Measurements from ENCODE around the gene CD6.

The CD6 gene

GRCh38 chr11:61021661-61022212 lies 50.3 kb downstream of the CD6 start:
- no peak for DNase-seq (ENCODE audit: insufficient read length, low spot score)
- TF ChIP-seq PAX5 (IDR thresholded peaks at IDR 0.05; ENCODE audit: insufficient read depth, low read length, severe bottlenecking) (no peak), POLR2A (IDR thresholded peaks at IDR 0.05; ENCODE audit: low read depth, low read length) (no peak), POU2F2 (IDR thresholded peaks at IDR 0.05; ENCODE audit: low read depth, low read length) (no peak), TAF1 (IDR thresholded peaks at IDR 0.05; ENCODE audit: low read depth, low read length) (no peak), POLR2AphosphoS5 (IDR thresholded peaks at IDR 0.05; ENCODE audit: low read depth, low read length) (no peak), SPI1 (IDR thresholded peaks at IDR 0.05; ENCODE audit: low read depth, low read length) (no peak)
- FAIRE-seq: no peak

GRCh38 chr11:61022311-61023085 lies 51.0 kb downstream of the CD6 start:
- no peak for TF ChIP-seq POU2F2 (IDR thresholded peaks at IDR 0.05; ENCODE audit: low read depth, low read length)
- TF ChIP-seq SPI1 (IDR thresholded peaks at IDR 0.05; ENCODE audit: low read depth, low read length): no peak
- TF ChIP-seq PAX5 (IDR thresholded peaks at IDR 0.05; ENCODE audit: insufficient read depth, low read length, severe bottlenecking): no peak
- no peak for TF ChIP-seq TAF1 (IDR thresholded peaks at IDR 0.05; ENCODE audit: low read depth, low read length)
- no peak for TF ChIP-seq POLR2AphosphoS5 (IDR thresholded peaks at IDR 0.05; ENCODE audit: low read depth, low read length)
- no peak for TF ChIP-seq POLR2A (IDR thresholded peaks at IDR 0.05; ENCODE audit: low read depth, low read length)
- FAIRE-seq (peak; percentile 87), DNase-seq (ENCODE audit: insufficient read length, low spot score) (no peak)

DNA sequence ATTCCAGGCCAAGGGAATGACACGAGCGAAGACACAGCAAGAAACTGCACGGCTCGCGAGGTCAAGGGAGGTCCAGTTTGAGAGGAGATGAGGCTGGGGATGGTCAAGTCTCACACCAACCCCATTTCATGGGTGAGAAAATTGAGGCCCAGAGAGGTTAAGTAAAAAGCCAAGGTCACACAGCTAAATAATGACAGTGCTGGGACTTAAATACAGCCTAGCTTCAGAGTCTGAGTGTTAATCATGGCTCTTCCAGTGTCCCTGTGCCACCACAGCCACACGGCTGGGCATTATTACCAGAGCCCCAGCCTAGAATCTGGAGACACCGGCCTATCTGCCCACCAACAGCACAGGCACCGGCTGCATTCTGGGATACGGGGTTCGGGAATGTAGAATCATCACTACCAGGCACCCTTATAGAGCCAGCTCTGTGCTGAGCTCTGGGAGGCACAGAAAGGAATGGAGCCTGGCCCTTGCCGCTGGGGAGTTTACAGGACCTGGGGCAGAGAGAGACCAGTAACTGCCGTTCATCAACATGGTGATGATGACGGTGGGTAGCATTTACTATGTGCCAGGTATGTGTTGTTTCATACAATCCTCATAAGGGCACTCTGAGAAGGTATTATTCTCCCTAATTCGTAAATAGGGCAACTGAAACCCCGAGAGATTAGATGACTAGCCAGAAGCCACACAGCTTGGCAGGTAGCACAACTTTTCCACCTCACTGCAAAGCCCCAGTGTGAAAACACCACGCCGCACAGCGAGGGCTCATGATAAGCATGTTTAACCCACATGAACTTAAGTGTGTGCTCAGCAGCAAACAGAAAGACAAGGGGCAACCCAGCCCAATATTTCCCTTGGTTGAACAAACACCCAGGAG lies 51.8 kb downstream of the CD6 start:
- FAIRE-seq (peak; percentile 77), DNase-seq (ENCODE audit: insufficient read length, low spot score) (no peak)
- no peak for TF ChIP-seq TAF1 (IDR thresholded peaks at IDR 0.05; ENCODE audit: low read depth, low read length)
- TF ChIP-seq SPI1 (IDR thresholded peaks at IDR 0.05; ENCODE audit: low read depth, low read length): no peak
- no peak for TF ChIP-seq POLR2AphosphoS5 (IDR thresholded peaks at IDR 0.05; ENCODE audit: low read depth, low read length)
- no peak for TF ChIP-seq POLR2A (IDR thresholded peaks at IDR 0.05; ENCODE audit: low read depth, low read length)
- no peak for TF ChIP-seq PAX5 (IDR thresholded peaks at IDR 0.05; ENCODE audit: insufficient read depth, low read length, severe bottlenecking)
- TF ChIP-seq POU2F2 (IDR thresholded peaks at IDR 0.05; ENCODE audit: low read depth, low read length): no peak

- no peak for TF ChIP-seq PAX5 (IDR thresholded peaks at IDR 0.05; ENCODE audit: insufficient read depth, low read length, severe bottlenecking)
- FAIRE-seq (no peak), DNase-seq (ENCODE audit: insufficient read length, low spot score) (no peak)
These were observed 52.5 kb downstream of the CD6 start for GRCh38 chr11:61023966-61024295.

GRCh38 chr11:61024938-61025820 lies 53.7 kb downstream of the CD6 start:
- no peak for TF ChIP-seq TAF1 (IDR thresholded peaks at IDR 0.05; ENCODE audit: low read depth, low read length)
- TF ChIP-seq SPI1 (IDR thresholded peaks at IDR 0.05; ENCODE audit: low read depth, low read length): no peak
- TF ChIP-seq POLR2A (IDR thresholded peaks at IDR 0.05; ENCODE audit: low read depth, low read length): no peak
- TF ChIP-seq POU2F2 (IDR thresholded peaks at IDR 0.05; ENCODE audit: low read depth, low read length): no peak
- no peak for TF ChIP-seq POLR2AphosphoS5 (IDR thresholded peaks at IDR 0.05; ENCODE audit: low read depth, low read length)
- TF ChIP-seq PAX5 (IDR thresholded peaks at IDR 0.05; ENCODE audit: insufficient read depth, low read length, severe bottlenecking): no peak
- no peak for DNase-seq (ENCODE audit: insufficient read length, low spot score)
- no peak for FAIRE-seq

DNA sequence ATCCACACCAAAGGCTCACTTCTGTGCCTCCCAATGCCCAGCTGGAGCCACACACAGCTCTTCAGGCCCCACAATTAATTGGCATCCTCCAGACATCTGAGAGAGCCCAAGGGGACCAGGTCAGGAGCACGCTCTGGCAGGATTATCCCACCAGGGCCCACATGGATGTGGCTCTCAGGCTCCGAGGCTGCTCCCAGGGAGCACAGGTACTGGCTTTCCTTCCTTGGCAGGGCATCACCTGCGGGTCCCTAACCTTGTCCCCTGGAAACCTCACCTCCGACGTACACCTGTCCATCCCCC lies 54.3 kb downstream of the CD6 start:
- FAIRE-seq (peak; percentile 66), DNase-seq (ENCODE audit: insufficient read length, low spot score) (no peak)
- no peak for TF ChIP-seq SPI1 (IDR thresholded peaks at IDR 0.05; ENCODE audit: low read depth, low read length)
- no peak for TF ChIP-seq POU2F2 (IDR thresholded peaks at IDR 0.05; ENCODE audit: low read depth, low read length)
- no peak for TF ChIP-seq PAX5 (IDR thresholded peaks at IDR 0.05; ENCODE audit: insufficient read depth, low read length, severe bottlenecking)
- TF ChIP-seq POLR2A (IDR thresholded peaks at IDR 0.05; ENCODE audit: low read depth, low read length): no peak; the same call in 1 of the 2 replicates
- no peak for TF ChIP-seq TAF1 (IDR thresholded peaks at IDR 0.05; ENCODE audit: low read depth, low read length)
- TF ChIP-seq POLR2AphosphoS5 (IDR thresholded peaks at IDR 0.05; ENCODE audit: low read depth, low read length): no peak

DNA sequence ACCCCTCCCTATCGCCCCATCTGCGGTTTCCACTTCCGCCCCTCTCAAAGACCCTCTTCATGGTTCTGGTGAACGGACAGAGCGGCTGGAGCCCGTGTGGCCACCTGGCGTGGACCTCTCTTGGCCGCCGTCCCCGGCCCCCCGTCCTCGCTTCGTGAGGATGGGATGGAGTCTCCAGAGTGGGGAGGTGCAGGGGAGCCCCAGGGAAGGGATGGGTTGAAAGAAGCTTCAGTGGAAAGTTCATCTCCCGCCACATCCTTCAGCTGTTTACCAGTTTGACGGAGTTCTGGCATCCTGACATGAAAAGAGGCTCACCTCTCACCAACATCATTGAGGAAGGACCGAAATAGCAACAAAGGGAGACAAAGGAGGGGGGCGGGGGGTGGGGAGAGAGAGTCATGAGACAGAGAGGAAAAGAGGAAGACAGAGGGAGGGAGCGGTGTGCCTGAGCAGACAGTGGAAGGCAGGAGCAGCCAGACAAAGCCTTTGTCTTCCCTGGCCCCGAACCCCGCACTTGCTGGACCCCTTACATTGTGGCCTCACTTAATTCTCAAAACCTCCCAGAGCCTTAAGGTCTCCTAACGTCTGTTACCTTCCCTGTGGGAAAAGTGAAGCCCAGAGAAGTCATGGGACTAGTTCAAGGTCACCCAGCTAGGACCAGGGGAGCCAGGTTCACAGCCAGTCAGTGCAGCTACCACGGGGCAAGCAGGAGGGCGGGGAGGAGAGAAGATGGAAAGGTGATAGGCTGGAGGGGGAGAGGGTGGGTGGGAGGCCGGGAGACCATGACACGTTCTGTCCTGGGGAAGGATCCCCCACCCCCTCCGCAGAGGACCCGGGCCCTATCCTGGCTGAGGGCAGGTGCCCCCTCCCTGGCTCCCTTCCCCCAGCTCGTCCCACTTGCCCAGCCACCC lies 54.9 kb downstream of the CD6 start:
- peak; percentile 23 for FAIRE-seq
- DNase-seq (ENCODE audit: insufficient read length, low spot score): no peak

More for the DNA sequence above, 54.9 kb downstream of the CD6 start:
- TF ChIP-seq SPI1 (IDR thresholded peaks at IDR 0.05; ENCODE audit: low read depth, low read length) (peak; percentile 56; the same call in 1 of the 2 replicates), TAF1 (IDR thresholded peaks at IDR 0.05; ENCODE audit: low read depth, low read length) (no peak), PAX5 (IDR thresholded peaks at IDR 0.05; ENCODE audit: insufficient read depth, low read length, severe bottlenecking) (no peak), POLR2AphosphoS5 (IDR thresholded peaks at IDR 0.05; ENCODE audit: low read depth, low read length) (no peak), POLR2A (IDR thresholded peaks at IDR 0.05; ENCODE audit: low read depth, low read length) (no peak), POU2F2 (IDR thresholded peaks at IDR 0.05; ENCODE audit: low read depth, low read length) (no peak)
